NCI-H1048 (cell line): ENCODE measurements around the gene UMOD.
"Not testable (repeated sequence)": the region's sequence is repeated elsewhere in the genome, so short reads cannot be mapped to it uniquely, and the experiment has no call there.

Experiments
- DNase-seq: peaks from one replicate; lab custom pipeline; 2025; lab: John Stamatoyannopoulos, UW

Gene UMOD

DNA sequence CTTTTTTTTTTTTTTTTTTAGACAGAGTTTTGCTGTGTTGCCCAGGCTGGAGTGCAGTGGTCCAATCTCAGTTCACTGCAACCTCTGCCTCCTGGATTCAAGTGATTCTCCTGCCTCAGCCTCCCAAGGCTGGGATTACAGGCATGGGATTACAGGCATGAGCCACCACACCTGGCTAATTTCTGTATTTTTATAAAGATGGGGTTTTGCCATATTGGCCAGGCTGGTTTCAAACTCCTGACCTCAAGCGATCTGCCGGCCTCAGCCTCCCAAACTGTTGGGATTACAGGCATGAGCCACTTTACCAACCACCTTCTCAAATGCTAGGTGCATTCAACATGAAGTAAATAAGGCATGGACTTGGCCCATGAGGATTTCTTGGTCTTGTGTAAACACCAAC is 31.5 kb downstream of the UMOD start:
- not testable (repeated sequence) for DNase-seq

DNA sequence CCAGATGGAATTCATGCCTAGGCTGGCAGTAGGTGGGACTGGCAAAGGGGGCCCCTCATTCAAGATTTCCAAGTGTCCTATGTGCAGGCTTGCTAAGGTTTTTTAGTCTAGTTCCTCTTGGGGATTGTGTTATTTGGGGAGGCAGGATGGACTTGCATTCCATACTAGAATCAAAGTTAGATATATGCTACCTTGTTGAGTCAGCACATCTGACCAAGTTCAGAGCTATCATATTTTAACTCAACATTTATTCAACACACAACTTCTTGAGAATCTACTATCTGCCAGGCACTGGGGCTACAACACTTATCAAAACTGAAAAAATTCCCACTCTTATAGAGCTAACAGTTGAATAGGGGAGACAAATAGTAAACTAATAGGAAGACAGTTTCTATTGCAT is 31.9 kb downstream of the UMOD start:
- DNase-seq, result no peak

DNA sequence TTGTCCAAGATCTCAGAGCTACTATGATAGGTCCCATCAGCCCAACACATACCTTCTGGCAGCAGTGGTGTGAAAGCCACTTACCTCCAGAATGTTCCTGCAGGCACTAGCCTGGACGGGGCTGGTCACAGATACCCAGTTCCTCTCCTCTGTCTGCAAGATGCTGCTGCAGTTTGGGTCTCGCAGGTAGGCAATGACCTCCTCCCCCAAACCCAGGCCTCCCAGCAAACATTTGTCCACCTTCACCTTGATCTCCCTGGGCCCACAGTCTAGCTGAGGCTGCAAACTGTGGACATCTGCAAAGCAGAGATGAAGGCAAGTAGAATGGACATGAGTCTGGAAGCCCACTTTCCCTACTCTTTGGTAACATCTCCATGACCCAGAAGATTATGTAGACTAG is 32.3 kb downstream of the UMOD start:
- no peak for DNase-seq

DNA sequence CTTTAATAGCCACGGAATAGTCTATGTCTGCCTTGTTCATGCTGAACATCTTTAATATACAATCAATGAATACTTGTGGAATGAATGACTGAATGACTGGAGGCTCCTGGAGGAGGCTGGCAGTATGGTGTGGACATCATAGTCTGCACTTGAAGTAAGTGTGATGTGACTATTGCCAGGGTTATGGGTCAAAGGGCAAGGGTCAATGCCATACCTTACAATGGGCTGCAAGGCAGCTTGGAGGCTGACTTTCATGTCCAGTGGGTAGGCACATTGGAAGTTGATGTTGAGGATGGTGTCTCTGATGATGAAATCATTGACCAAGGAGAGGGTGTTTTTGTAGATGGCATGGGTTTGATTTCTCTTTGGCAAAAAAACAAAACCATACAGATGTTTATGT is 33.1 kb downstream of the UMOD start:
- DNase-seq, result no peak

DNA sequence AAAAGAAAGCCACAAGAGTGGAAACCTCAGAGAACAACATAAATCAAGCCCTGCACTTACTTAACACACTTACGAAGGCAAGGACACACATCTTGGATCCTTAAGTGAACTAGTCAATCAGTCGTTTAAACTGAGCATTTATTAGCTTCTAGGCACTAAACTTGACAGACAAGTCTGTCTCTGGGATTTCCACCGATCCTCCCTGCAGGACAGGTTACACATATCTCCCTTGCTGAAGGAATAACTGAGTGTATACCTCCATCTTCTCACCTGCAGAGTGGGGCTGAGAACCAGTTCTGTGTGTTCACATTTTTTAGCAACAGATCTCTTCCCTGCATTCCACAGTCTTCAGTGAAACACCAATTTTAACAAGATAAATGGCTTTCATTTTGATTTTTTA is 34.1 kb downstream of the UMOD start:
- DNase-seq, result no peak

DNA sequence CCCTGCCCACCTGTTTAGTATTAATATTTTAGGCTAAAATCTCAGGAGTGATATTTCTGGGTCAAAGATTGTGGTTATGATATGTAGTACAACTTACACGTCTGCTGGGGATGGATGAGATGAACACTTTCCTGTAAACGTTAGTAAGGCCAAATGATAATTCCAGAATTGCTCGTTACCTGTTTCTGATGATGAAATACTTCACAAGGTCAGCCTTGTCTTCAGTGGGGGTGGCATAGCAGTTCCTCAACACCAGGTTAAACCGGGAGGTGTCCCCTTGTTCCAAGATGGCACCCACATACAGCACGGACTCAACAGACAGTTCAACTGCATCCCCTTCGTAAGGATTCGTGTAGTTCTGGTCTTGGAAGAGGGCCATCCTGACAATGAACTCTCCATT is 34.5 kb downstream of the UMOD start:
- DNase-seq, result no peak

DNA sequence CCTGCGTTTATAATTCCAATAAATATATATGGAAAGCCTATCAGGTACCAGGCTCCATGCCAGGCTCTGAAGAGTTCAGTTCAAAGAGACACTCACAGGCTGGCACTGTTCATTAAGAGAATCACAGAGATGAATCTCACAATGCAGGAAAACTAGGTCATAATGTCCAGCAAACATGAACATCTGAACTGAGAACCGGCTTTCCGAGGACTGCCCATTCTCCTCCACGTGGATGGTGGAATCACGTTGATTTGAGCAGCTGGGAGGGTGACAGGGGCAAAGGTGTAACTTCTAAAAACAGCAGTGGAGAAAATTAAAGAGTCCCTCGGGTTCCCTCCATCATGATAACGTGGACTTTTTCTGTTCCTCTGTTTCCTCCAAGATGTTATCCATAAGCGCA is 35.4 kb downstream of the UMOD start:
- no peak for DNase-seq

DNA sequence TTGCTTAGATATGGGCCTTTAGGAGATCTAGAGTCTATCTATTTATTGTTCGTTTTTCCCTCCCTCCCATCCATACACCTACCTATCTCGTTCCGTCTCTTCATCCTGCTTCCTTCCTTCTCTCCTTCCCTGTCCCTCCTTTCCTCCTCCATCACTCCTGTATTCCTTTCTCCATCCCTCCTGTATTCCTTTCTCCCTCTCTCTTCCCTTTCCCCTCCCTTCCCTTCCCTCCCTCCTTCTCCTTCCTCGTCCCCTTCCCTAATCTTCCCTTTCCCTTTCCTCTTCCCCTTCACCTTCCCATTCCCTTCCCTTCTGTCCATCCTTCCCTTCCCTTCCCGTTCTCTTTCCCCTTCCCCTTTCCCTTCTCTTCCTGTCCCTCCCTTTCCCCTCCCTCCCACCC is 35.8 kb downstream of the UMOD start:
- DNase-seq, result no peak

DNA sequence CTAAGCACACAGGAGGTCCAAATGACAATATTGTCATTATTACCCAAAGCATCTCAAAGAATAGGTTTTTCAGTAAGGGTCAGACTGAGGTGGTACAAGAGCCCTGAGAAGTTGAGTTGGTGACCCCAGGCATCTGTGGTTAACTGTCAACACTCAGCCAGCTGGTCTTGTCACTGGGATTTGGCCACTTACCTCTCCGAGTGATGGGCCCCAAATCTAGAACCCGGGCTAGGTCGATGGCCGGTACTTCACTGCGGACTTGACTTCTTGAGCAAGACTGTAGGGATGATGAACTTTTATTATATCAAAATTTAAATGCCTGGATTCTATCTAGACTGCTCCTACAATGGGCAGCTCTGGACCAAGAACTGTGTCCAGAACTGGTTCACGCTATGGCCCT is 36.8 kb downstream of the UMOD start:
- no peak for DNase-seq

DNA sequence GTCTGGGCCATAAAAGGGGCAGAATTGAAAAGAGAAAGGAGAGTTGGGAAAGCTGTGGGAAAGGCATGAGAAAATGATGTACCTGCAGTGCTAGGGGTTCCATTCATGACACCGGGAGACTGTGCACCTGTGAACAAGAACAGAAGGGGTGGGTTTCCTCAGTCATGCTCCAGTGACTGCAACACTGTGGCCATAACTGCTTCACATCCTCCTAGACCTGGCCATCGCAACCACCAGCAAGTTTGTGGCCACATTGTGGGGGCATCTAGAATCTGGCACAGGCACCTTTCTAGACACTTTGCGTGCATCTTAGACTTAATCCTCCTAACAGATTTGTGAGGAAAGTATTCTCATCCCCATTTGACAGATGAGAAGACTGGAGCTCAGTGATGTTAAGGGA is 37.9 kb downstream of the UMOD start:
- no peak for DNase-seq

DNA sequence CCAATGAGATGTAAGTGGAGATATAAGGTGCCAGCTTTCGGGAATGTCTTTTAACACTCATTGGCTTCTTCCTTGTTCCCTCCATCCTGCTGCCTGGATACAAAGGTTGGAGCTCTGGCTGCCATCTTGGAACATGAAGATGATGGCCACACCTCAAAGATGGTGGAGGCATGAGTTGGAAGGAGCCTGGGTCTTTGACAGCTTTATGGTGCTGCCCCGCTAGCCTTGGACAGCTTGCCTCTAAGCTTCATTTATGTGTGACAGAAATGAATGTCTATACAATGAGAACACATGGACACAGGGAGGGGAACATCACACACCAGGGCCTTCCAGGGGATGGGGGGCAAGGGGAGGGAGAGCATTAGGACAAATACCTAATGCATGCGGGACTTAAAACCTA is 38.8 kb downstream of the UMOD start:
- no peak for DNase-seq

DNA sequence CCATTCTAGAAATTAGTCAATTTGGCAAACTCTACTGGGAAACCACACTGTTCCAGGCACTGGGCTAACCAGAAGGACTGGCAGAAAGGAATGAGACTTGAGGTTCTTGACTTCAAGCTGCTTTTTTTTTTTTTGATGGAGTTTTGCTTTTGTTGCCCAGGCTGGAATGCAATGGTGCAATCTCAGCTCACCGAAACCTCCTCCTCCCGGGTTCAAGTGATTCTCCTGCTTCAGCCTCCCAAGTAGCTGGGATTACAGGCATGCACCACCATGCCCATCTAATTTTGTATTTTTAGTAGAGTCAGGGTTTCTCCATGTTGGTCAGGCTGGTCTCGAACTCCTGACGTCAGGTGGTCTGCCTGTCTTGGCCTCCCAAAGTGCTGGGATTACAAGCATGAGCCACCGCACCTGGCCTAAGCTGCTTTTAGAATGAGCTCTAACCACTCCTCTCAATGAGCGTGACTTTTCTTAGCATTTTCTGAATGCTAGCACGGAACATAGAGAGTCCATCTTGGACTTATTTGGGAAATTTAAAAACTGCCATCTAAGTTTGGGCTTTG is 39.9 kb downstream of the UMOD start:
- not testable (repeated sequence) for DNase-seq

DNA sequence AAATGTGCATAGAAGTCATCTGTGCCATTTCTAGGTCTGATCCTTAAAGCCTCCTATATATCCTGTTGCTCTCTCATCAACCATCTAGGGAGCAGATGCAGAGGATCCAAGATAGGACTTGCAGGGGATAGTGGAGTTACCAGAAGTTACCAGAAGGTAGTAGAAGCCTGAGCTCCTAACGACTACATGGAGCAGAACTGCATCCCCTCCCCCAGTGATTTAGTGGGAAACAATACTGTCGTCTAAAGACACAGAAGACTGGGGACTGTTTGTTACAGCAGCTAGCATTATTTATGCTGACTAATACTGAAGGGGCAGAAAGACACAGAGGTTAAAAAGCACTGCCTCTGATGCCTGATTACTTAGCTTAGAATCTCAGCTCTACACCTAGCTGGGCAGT is 41.0 kb downstream of the UMOD start:
- DNase-seq, result no peak

DNA sequence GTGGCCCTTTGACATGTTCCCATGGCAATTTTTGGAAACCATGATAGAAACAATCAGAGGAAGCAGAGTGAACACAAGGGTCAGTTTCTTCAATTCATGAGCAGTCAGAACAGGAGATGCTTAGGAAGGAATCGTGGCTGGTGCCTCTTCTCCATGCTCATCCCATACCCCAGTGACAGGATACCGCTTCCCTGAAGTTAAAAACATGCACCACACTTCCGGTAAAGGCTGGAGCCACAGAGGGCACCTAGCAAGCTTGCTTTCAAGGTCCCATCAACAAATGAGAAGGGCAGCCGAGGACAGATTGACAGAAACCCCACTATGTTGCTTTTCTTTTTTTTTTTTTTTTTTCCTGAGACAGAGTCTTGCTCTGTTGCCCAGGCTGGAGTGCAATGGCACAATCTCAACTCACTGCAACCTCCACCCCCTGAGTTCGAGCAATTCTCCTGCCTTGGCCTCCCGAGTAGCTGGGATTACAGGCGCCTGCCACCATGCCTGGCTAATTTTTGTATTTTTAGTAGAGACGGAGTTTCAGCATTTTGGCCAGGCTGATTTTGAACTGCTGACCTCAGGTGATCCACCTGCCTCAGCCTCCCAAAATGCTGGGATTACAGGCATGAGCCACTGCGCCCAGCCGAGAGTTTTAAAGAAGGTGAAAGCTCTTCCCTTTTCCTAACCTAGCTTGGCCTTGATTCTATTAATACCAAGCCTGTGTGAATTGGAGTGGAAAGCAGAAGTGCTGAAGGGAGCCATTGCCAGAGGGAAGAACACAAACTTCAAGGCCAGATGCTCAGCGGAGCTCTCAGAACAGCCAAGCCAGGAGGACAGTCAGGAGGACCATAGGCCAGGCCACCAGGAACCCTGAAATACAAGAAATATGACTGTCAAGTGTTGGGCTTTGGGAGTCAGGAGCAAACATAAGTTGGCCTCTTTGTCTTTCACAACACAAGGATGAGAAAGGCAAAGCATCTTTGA is 41.8 kb downstream of the UMOD start:
- no peak for DNase-seq

DNA sequence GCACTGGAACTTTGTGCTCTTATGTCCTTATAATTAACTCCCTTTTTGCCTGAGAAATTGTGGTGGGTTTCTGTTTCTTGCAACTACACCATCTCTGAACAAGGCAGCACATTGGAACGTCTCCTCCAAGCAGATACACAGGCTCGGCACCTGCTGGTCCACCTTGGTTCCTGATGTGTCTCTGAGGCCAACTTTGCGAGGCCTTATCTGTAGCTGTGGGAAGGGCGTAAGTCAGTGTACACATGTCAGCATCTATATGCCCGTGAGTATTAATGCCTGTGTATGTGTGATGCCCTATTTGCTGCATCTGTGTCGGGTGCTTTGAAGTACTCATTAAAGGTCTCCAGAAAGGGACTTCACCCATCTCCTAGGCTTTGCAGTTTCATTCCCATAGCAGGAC is 42.7 kb downstream of the UMOD start:
- no peak for DNase-seq

DNA sequence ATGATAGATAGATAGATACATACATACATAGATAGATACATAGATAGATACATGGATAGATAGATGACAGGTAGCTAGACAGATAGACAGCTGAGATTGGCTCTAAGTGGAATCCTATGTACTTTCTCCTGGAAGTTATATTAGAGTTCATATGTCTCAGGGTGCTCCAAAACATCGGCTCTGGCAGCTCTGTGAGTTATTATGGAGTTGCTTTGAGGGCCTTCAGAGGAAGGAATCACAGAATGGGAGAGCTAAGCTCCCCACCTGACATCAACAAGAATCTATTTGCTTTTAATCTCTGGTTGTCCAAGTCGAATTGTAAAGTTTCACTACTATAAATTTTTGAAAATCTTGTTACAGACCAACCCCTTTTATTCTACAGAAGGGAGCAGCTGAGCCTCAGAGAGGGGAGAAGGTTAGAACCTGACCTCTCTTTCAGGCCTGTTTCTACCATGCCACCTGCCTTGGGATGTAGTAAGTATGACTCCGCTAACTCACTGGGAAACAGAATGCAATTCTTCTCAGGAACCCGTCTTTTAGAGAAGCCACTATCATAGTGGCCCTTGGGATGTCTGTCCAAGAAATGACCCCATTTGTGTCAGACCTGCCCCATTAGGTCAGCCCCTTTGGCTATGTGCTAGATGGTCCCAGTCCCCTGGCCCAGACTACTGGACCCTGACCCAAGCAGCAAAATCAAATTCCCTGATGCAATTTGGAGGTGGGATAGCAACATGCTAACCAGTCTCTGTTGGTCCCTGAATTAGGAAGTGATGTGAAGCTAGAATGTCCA is 43.5 kb downstream of the UMOD start:
- no peak for DNase-seq

DNA sequence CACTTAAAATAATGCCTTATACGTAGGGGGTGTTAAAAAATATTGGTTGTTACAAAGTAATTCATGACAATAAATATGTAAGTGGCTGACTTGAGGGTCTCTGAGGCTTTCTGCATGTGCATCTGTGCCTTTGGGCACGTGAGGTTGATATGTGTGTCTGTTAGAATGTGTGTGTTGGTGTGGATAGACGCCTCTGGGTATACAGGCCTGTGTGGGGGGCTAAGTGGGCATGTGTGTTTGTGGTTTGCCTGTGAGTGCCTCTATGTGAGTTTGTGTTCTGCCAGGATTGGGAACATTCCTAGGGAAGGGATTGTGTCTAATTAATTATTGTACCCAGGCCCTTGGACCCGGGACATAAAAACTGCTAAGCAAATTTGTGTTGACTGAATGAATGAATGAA is 44.2 kb downstream of the UMOD start:
- no peak for DNase-seq

DNA sequence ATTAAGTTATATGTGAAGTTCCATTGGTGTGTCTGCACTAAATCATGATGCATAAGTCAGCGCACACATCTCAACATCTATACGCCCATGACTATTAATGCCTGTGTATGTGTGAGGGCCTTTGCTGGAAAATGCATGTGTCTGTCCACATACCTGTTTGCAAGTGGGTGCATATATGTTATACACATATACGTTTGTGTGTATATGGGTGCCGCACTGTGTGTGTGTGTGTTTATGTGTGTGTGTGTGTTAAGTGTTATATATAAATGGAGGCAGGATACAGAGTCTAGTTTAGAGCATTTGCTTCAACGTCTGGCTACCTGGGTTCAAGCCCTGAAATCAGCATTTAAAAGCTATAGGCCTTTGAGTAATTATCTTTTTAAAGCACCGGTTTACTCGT is 44.7 kb downstream of the UMOD start:
- DNase-seq, result no peak

DNA sequence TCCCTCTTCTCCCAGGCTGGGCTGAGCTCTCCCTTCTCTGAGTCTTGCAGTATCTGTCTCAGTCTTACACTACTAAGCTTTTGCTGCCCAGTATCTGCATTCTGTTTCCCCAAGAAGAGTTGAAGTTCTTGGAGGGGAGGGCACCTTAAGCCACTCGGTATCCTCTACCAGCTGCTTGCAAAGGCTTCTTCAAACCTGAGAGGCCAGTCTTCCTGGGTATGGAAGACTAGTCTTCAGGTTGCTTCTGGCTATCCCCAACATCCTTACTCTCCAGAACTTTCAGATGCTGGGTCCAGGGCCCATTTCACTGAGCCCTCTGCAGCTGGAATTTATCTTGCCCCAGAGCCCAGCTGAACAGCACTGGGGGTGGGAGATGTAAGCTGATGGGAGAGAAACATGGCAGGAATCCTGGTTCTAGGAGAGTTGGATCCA is 45.3 kb downstream of the UMOD start:
- DNase-seq, result no peak

DNA sequence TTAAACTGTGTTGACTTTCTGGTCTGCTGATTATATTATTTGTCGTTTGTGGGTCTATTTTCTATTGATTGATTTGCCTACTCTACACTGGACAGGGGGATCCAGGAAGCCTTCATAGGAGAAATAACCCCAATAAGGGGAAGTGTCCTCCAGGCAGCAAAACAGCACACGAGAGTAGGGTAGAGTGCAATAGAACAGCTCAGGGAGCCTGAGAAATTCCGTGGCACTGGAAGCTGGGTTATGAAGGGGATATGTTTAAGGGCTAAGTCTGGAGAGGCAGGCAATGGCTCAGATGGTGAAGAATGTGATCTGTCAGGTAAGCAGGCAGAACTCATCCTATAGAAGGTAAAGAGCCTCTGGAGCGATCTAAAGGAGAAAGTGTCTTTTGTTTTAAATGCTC is 46.1 kb downstream of the UMOD start:
- DNase-seq, result no peak

DNA sequence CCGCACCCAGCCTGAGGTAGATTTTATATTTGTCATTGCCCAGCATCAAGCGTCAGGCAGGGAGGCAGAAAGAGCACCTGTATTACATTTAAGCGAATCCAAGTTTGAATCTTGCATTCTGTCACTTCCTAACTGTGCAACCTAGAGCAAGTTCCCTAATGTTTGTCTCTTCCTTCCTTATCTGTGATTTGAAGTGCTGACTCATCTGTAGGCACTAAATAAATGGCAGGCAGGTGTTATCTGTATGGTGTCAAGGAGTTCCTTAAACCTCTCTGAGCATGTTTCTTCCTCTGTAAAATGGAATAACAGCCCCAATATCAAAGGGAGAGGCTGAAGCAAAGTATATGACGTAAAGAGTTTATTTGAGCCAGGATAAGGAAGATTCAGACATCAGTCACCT is 49.5 kb downstream of the UMOD start:
- DNase-seq, result no peak

DNA sequence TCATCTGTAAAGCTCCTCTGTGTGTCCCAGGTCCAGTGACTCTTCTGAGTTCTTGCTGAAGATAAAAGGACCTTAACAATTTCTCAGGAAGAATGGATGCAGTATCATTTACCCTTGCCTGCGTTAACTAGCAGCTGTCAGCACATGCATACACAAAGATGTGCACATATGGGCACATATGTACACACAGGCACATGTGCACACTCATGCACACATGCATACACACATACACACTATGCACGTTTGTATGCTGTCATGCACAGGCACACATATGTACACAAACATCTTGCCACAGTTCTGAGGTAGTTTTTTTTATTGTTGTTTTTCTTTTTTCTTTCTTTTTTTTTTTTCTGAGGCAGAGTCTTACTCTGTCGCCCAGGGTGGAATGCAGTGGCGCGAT is 50.1 kb downstream of the UMOD start:
- no peak for DNase-seq

DNA sequence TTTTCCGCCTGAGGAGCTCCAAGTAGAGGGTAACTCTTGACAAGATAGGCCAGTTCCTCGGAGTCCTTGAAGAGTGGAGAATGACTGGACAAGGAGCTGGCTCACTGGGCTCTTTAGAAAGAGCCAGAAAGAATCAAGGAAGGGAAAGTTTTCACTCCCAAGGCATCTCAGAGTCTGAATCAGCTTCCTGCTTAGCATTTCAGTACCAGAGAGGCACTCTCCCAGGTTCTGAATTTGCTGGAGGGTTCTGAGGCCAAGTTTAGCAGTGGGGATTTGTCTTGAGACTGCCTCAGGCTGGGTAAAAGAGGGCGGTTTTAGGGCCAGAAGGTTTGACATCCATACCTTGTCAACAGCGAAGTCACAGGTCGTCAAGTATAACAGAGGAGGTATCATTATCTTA is 50.7 kb downstream of the UMOD start:
- no peak for DNase-seq
